H7 (cell line): ENCODE results near the gene TAS2R38. TPM values are rescaled to one million over a fixed set of nuclear protein-coding genes. Genes with fewer than 3 reads are reported as not detected.
"Not testable (repeated sequence)": the region's sequence is repeated elsewhere in the genome, so short reads cannot be mapped to it uniquely, and the experiment has no call there.

Source experiments
- DNase-seq: peaks from one replicate; pipeline ENCODE4 v3.0.0; 2012
- H3K27me3 ChIP-seq: 2 replicates; pipeline ENCODE4 v1.6.0; 2011; ENCODE audit warnings: mild to moderate bottlenecking, low read length; ENCODE audit not compliant: control insufficient read depth, insufficient read depth
- H3K36me3 ChIP-seq: replicated peaks from 2 replicates; pipeline ENCODE4 v1.5.1; 2011; ENCODE audit warnings: low read length; ENCODE audit not compliant: control insufficient read depth, insufficient read depth
- H3K4me3 ChIP-seq: 2 replicates; pipeline ENCODE4 v1.5.1; 2011; ENCODE audit warnings: low read depth, mild to moderate bottlenecking, control low read depth, low read length, moderate library complexity; ENCODE audit not compliant: insufficient read depth
- total RNA-seq: library from RNA; depleted of rRNA; stranded (reverse); fragments of >200 nt; shearing (Covaris generic); gene quantifications from 2 replicates; pipeline ENCODE4 v1.2.3, GENCODE V29; 2014

TAS2R38 gene
- total RNA-seq, 1 experiment from 2014 or later, result not detected

DNA sequence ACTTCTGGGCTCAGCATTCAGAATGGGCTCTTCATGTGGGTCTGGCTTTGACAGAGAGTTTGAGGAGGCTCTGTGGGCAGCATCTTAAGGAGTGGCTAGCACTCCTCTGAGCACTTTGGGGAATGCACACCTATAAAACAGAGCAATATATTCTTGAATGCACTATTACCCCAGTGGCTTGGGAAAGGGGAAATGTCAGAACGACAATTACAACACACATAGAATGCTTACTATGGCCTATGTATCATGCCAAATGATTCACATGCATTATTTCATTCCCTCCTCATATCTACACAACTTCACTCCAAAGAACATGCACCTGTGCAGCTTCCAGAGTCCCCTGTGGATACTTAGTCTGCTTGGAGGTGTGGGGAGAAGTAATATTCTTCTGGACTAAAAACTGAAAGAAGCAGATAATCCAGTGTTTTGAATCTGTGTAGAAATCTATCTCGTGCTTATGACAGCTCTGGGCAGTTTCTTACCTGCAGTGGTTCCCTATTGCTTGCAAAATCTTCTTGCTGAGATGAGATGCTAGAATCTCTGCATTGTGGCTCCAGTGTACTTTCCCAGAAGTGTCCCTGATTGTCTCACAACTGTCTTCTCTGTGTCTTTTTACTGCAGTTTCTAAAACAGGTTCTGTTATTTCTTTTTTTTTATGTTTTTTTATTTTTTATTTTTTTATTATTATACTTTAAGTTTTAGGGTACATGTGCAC is 16.6 kb upstream of the TAS2R38 start:
- Histone ChIP-seq H3K4me3 (no peak overlapping the region), H3K27me3 (no peaks in the 10 kb centered on the region), H3K36me3 (no peaks in the 10 kb centered on the region)
- DNase-seq, result no peak

DNA sequence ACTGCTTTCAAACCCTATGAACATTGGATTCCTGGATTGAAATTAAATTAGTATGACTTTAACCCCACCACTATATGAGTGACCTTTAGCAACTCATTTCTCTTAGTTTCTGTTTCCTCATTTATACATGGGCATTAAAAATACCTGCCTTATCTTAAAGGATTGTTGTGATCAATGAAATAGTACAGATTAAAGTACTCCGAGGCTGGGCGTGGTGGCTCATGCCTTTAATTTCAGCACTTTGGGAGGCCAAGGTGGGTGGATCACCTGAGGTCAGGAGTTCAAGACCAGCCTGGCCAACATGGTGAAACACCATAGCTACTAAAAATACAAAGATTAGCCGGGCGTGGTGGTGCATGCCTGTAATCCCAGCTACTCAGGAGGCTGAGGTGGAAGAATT is 14.2 kb upstream of the TAS2R38 start:
- not testable (repeated sequence) for H3K4me3 ChIP-seq, H3K36me3 ChIP-seq, H3K27me3 ChIP-seq, DNase-seq

DNA sequence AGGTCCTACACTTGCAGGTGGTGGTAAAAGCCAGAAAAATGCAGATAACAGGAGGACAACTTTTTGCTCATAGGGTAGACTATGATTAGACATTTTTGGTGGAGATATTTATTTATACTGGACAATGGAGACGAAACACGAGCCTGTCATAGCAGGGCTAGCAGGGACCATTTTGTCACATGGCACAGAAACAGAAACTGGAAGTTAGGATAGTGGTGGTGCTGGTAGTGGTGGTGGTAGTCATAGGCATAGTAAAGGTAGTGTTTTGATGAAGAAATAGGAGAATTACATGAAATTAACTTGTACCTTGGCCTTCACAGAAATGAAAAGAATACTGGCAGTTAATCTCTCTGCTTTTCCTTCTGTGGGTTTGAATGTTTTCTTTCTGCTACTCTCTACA is 13.3 kb upstream of the TAS2R38 start:
- Histone ChIP-seq H3K36me3 (no peaks in the 10 kb centered on the region), H3K27me3 (no peaks in the 10 kb centered on the region), H3K4me3 (no peak overlapping the region)
- DNase-seq, result no peak

DNA sequence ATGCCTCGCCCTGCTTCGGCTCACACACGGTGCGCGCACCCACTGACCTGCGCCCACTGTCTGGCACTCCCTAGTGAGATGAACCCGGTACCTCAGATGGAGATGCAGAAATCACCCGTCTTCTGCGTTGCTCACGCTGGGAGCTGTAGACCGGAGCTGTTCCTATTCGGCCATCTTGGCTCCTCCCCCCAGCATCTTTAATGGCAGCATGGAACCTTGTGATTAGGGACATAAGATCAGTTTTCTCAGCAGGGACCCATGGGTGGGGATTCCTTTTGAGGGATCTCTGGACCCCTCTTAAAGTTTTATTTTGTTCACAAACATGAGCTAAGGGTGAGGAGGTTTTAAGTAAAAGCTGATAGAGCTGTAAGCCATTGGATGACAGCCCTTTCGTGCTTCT is 12.4 kb upstream of the TAS2R38 start:
- not testable (repeated sequence) for DNase-seq, H3K27me3 ChIP-seq, H3K36me3 ChIP-seq
- H3K4me3 ChIP-seq, result peak overlapping the region; percentile 17; the same call in 1 of the 2 replicates

DNA sequence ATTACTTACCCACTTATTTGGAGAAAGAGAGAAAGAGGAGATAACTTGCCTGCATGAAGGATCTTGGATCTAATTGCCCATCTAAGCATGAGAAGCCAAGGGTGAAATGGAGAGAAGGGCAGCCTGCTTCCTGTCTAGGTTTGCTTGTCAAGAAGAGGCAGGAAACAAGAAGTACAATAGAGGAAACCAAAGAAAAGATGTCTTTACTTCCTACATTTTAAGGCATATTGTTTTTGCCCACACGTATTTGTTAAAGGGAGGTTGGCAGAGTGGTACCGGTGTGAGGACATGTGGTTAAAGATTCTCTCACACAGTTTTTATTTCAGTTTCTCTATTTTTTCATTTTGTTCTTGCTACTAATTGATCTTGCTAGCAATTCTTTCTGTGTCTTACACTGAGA is 6.0 kb upstream of the TAS2R38 start:
- DNase-seq, result no peak
- Histone ChIP-seq H3K36me3 (no peaks in the 10 kb centered on the region), H3K4me3 (no peak overlapping the region), H3K27me3 (no peaks in the 10 kb centered on the region)

DNA sequence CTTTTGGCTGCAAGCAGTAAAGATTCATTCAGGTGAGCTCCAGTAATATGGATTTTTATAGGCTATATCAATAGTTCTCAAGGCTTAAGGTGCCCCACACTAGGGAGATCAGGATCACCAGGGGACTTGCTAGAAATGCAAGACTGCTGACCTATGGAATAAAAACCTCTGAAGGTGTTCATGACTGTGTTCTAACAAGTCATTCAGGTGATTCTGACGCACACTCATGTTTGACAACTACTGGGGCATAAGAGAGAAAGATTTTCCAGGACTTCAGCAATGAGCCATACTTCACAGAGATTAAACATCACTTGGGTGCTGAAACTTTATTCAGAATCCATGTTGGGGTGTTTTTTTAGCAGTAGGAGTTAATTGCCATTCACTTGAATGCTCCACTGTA is 4.8 kb upstream of the TAS2R38 start:
- Histone ChIP-seq H3K36me3 (no peaks in the 10 kb centered on the region), H3K4me3 (no peak overlapping the region), H3K27me3 (no peaks in the 10 kb centered on the region)
- no peak for DNase-seq

DNA sequence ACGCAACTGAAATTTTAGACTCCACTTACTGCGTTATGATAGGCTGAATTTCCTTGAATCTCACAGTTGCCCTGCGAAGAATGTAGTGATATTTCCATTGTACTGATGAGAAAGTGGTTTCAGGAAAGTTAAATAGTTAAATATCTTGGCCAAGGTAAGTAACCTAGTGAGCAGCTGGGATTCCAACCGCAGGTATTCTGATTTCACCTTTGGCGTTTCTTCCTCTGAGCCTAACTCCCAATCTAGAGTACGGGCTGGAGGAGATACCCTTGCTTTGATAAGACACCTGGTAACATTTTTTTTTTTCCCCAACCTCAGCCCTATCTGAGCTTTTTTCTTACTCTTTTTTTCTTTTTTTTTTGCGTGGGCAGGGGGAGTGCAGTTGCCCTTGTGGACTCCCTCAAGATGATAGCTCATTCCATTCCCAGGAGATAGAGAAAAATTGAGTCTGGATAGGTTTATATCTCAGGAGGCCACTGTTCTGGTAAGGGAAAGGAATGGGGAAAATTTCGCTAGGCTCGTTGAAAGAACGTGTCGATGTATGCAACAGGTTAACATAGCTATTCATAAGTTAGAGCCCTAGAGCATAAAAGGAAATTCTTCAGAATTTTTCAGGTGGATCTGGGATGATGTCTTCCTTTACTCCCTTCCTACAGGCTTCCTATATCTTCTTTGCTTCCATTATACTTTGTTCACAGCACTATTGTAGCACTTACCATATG is 3.1 kb upstream of the TAS2R38 start:
- H3K36me3 ChIP-seq, result no peaks in the 10 kb centered on the region
- no peak overlapping the region for H3K4me3 ChIP-seq
- DNase-seq, result no peak
- no peaks in the 10 kb centered on the region for H3K27me3 ChIP-seq

DNA sequence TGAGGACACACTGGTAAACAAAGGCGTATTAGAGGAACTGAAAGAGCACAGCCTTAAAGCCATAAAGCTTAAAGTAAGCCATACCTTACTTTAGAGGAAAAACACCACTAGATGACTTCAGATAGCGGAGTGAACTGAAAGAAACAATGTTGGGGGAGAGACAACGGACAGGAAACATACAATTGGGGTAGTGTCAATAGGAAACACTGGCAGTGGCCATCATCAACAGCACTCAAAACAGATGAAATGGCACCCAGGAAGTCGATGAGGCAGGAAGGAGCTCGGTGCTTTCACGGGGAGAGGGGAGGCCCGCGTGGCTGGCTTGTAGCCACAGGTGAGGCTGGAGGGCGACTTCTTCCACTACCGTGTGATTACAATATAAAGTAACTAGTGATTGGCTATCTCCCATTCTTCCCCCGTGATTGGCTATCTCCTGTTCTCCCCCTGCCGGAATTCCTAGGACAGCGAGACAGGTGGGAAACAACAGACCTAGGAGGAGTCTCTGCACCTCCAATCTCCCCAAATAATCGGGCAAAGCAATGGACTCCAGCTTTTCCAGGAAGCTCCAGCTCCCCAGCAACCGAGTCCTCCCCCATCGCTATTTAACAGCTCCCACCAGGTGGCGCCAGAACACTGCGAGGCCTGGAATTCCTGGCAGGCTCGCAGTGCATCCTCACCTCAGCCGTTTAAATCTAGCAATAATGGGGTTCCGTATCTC is 2.4 kb upstream of the TAS2R38 start:
- Histone ChIP-seq H3K4me3 (peak overlapping the region; percentile 12), H3K27me3 (no peaks in the 10 kb centered on the region)
- peak; percentile 74 for DNase-seq

DNA sequence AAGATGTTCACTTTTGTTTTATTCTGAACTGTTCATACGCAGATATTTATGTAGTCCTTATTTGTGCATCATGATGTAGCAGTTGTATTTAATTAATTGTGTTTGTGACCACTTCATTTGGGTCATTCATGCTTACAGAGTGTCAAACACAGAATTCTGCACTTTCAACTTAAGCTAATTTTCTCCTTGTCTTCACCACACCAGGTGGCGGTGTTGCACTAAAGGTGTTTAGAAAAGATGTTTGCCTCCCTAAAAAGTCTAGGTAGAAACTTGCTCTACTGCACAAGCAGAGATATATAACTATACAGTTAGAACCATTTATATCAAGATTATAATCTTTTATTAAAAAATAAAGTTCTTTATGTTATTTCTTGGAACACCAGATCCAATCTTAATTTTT is 1.3 kb upstream of the TAS2R38 start:
- Histone ChIP-seq H3K27me3 (no peaks in the 10 kb centered on the region), H3K4me3 (no peak overlapping the region), H3K36me3 (no peaks in the 10 kb centered on the region)
- peak; percentile 18 for DNase-seq

More for the DNA sequence above, 2.4 kb upstream of the TAS2R38 start:
- no peaks in the 10 kb centered on the region for H3K36me3 ChIP-seq

DNA sequence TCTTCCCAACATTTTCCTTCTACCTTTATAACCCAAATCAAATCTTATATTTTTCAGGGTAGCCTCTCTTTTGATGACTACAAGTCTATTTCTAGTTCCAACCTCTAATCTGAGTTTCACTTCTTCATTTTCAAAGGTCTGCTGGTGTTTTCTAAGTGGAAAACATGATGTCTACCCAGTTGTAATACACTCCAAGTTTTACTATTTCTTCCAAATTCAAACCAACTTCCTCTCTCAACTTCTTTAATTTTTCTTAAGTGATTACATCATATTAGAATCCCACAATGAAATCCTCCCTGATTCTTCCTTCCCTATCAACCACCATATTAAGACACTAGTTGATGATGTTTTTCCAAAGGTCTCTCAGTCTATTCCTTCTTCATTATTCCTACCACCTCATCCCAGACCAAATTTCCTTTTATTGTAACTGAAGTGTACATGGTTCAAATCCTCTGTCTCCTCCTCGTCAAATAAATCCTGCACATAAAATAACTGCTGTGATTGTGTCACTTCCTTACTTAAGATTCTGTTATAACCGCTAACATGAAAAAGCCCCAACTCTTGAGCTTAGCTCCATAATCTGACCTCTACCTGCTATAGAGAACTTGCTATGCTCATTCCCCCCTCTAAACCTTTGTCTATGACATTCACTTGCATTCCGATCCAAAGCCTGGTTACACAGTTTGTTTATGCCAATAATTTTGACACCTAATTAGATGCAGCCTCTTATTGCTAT is 12.7 kb downstream of the TAS2R38 start:
- H3K36me3 ChIP-seq, result no peaks in the 10 kb centered on the region
- DNase-seq, result no peak
- H3K4me3 ChIP-seq, result no peak overlapping the region
- no peaks in the 10 kb centered on the region for H3K27me3 ChIP-seq

DNA sequence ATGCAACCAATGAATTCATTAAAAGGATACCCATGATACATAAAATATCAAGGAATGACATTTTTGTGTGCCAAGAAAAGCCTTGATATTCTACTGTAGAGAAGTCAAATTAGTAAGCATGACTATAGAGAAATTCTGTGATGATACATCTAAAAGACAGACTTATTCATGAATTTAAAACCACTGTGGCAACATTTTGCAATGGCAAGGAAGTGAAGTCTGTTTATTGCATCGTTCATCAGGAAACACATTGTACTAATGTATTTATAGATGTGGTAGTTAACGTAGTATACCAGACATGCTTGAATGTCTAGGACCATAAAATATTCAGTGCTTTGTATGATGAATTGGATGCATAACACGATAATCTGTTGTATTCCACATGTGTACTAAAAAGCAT is 17.5 kb downstream of the TAS2R38 start:
- no peaks in the 10 kb centered on the region for H3K36me3 ChIP-seq
- DNase-seq, result no peak
- H3K27me3 ChIP-seq, result no peaks in the 10 kb centered on the region
- no peak overlapping the region for H3K4me3 ChIP-seq

DNA sequence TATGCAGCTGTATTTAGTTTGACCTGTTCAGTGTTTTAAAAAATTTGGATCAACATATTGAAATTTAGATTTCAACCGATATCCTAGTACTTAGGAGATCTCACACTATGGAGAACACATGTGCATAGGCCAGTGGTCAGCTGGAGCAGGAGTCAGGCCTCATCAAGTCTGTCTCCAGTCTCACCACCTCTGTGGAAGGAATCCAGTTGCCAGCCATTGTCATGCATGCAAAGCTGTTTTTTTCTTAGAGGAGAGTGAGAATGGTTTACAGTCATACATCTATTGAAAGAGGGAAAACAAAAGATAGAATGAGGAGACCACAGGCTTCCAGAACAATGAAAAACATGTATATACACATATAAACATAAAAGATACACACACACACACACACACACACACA is 19.2 kb downstream of the TAS2R38 start:
- no peak for DNase-seq
- no peaks in the 10 kb centered on the region for H3K27me3 ChIP-seq
- no peak overlapping the region for H3K4me3 ChIP-seq
- no peaks in the 10 kb centered on the region for H3K36me3 ChIP-seq

DNA sequence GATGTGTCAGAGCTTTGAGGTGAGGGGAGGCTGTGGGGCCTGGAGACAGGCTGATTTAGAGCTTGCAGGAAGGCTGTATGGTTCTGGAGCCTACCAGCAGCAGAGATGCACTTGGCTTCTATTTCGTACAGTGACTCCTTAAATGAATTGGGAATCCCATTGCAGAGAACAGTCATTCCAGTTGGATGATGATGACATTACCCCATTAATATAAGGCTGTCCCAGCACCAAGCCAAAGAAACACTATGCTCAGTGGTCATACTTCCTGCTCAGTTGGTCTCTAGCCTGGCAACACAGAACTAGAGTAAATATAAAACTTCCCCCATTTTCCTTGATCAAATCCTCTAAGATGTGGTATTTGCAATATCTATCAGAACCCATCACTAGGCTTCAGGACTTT is 21.1 kb downstream of the TAS2R38 start:
- Histone ChIP-seq H3K27me3 (no peaks in the 10 kb centered on the region), H3K36me3 (no peaks in the 10 kb centered on the region), H3K4me3 (no peak overlapping the region)
- DNase-seq, result no peak

DNA sequence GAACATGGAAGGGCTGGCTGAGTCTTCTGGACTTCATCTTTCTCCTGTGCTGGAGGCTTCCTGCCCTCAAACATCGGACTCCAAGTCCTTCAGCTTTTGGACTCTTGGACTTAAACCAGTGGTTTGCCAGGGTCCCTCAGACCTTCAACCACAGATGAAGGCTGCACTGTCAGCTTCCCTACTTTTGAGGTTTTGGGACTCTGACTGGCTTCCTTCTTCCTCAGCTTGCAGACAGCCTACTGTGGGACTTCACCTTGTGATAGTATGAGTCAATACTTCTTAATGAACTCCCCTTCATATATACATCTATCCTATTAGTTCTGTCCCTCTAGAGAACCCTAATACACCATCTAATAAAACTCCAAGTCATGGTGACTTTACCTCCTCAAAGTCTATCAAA is 22.8 kb downstream of the TAS2R38 start:
- H3K36me3 ChIP-seq, result no peaks in the 10 kb centered on the region
- no peak for DNase-seq
- no peak overlapping the region for H3K4me3 ChIP-seq
- no peaks in the 10 kb centered on the region for H3K27me3 ChIP-seq
